HepG2 (cell line): ENCODE results near the gene ANKRD40. TPM values are rescaled to one million over a fixed set of nuclear protein-coding genes. Genes with fewer than 3 reads are reported as not detected.

Source experiments
- EHMT2 ChIP-seq: fragments of 200-600 bp; sonication (generic); IDR thresholded peaks from 2 replicates; pipeline ENCODE4 v1.7.0; 2017; ENCODE audit warnings: antibody characterized with exemption, low read depth, low read length, borderline replicate concordance
- MIER3 ChIP-seq: IDR thresholded peaks from 2 replicates; pipeline ENCODE4 v1.6.1; 2016; ENCODE audit warnings: missing compliant biosample characterization, borderline replicate concordance
- NFIC ChIP-seq: IDR thresholded peaks from 2 replicates; pipeline ENCODE4 v1.6.1; 2012; ENCODE audit warnings: mild to moderate bottlenecking, low read length, inconsistent platforms
- PAX8 ChIP-seq: sonication (generic); formaldehyde crosslinking; IDR thresholded peaks from 2 replicates; pipeline ENCODE4 v1.8.0; 2022; ENCODE audit warnings: mild to moderate bottlenecking, missing genetic modification reagents, borderline replicate concordance
- POLR2AphosphoS2 ChIP-seq: IDR thresholded peaks from 2 replicates; pipeline ENCODE4 v1.6.1; 2011; ENCODE audit warnings: low read depth, low read length, improper control_type of control experiment
- SAP130 ChIP-seq: IDR thresholded peaks from 2 replicates; pipeline ENCODE4 v1.6.1; 2016; ENCODE audit warnings: low read depth
- SOX6 ChIP-seq, 2 experiments: fragments of 450-650 bp in 1 of 2; sonication (generic) in 1 of 2; formaldehyde crosslinking in 1 of 2; IDR thresholded peaks; 2 replicates each; pipeline versions ENCODE4 v1.4.0 to v1.6.1; 2017 to 2020; ENCODE audit warnings: antibody characterized with exemption in 1 of 2, mild to moderate bottlenecking in 1 of 2, missing genetic modification reagents in 1 of 2
- SRY ChIP-seq: sonication (generic); formaldehyde crosslinking; IDR thresholded peaks from 2 replicates; pipeline ENCODE4 v1.8.0; 2022; ENCODE audit warnings: mild to moderate bottlenecking, missing genetic modification reagents
- YY1 ChIP-seq: IDR thresholded peaks from 2 replicates; pipeline ENCODE4 v1.6.1; 2011; ENCODE audit warnings: low read length, low read depth, moderate library complexity, mild to moderate bottlenecking; ENCODE audit not compliant: insufficient read depth, insufficient replicate concordance
- ZBTB38 ChIP-seq: sonication (generic); formaldehyde crosslinking; IDR thresholded peaks from 2 replicates; pipeline ENCODE4 v1.5.1; 2020; ENCODE audit warnings: mild to moderate bottlenecking, missing genetic modification reagents
- ZNF20 ChIP-seq: sonication (generic); formaldehyde crosslinking; IDR thresholded peaks from 2 replicates; pipeline ENCODE4 v1.4.0; 2020; ENCODE audit warnings: mild to moderate bottlenecking, moderate library complexity, missing genetic modification reagents
- ZNF264 ChIP-seq: sonication (generic); formaldehyde crosslinking; IDR thresholded peaks from 2 replicates; pipeline ENCODE4 v1.4.0; 2020; ENCODE audit warnings: missing genetic modification reagents
- ZNF777 ChIP-seq: sonication (generic); formaldehyde crosslinking; IDR thresholded peaks from 2 replicates; pipeline ENCODE4 v1.4.0; 2020; ENCODE audit warnings: missing genetic modification reagents
- ZSCAN31 ChIP-seq: sonication (generic); formaldehyde crosslinking; IDR thresholded peaks from 2 replicates; pipeline ENCODE4 v1.5.0; 2020; ENCODE audit warnings: low read depth, mild to moderate bottlenecking, missing genetic modification reagents
- polyA plus RNA-seq, 8 experiments: library from polyadenylated mRNA; depleted of rRNA in 3 of 8; stranded (reverse) in 7 of 8; unstranded in 1 of 8; fragments of >200 nt; fragmentation: Illumina TruSeq in 4 of 8; extraction: Trizol in 4 of 8; gene quantifications; 2 replicates each; pipeline versions ENCODE4 v1.2.1 to v1.2.3, GENCODE V29; 2011 to 2016; ENCODE audit warnings: low read depth in 4 of 8, missing spikeins in 1 of 8, mixed read lengths in 1 of 8; ENCODE audit not compliant: insufficient read depth in 1 of 8
- total RNA-seq, 5 experiments: library from RNA; depleted of rRNA; stranded (reverse); fragments of >200 nt; fragmentation: Illumina TruSeq; extraction: Trizol; gene quantifications; 2 replicates each; pipeline ENCODE4 v1.2.3, GENCODE V29; 2016; ENCODE audit warnings: low read depth in 1 of 5
- TF ChIP-seq, protein P1 (sequence below): sonication (generic); formaldehyde crosslinking; conservative IDR thresholded peaks from 2 replicates; pipeline ENCODE4 v1.4.0; 2020; ENCODE audit warnings: mild to moderate bottlenecking, missing genetic modification reagents, moderate library complexity
- TF ChIP-seq, protein P2 (sequence below): sonication (generic); formaldehyde crosslinking; IDR thresholded peaks from 2 replicates; pipeline ENCODE4 v1.4.0; 2020; ENCODE audit warnings: missing genetic modification reagents
- TF ChIP-seq, protein P3 (sequence below): IDR thresholded peaks from 2 replicates; pipeline ENCODE4 v1.6.1; 2016; ENCODE audit warnings: missing compliant biosample characterization, missing genetic modification reagents, borderline replicate concordance
- TF ChIP-seq, protein P4 (sequence below): sonication (generic); formaldehyde crosslinking; IDR thresholded peaks from 2 replicates; pipeline ENCODE4 v1.5.0; 2020; ENCODE audit warnings: missing genetic modification reagents
- TF ChIP-seq, protein P5 (sequence below): IDR thresholded peaks from 2 replicates; pipeline ENCODE4 v1.6.1; 2016; ENCODE audit warnings: mild to moderate bottlenecking
- TF ChIP-seq, protein P6 (sequence below): sonication (generic); formaldehyde crosslinking; IDR thresholded peaks from 2 replicates; pipeline ENCODE4 v1.4.0; 2020; ENCODE audit warnings: missing genetic modification reagents

Gene ANKRD40
- total and polyA plus RNA-seq, 2 of the 13 experiments (the other 11 are each of a cell fraction or from before 2014, with no cell fraction given) = 35.0 to 46.4 TPM

DNA sequence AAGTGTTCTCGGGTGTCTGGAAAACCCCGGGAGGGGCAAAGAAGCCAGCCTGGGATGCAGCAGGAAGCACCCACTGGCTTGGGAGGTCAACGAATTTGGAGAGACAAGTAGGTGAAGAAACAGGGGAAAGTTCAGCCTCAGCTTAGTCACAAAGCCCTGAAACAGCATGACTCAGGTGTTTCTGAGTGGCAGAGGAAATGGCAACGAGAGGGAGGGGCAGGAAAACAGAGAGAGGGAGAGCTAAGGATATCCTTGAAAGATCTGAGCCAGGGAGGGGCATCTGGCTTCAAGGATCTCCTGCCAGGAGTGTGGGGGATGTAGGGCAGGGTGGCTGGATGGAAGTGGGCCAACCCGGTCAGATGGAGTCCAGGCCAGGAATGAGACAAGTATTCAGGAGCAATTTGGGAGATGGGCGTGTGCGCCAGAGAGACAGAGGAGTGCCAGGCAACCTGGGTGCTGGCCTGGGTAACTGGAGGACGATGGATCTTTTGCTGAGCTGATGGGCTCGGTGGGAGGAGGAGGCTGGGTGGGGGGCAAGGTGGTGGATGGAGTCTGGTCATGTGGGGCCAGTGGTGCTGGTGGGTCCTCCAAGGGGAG lies 45.8 kb downstream of the ANKRD40 start (continued):
- TF ChIP-seq, protein P1, sequence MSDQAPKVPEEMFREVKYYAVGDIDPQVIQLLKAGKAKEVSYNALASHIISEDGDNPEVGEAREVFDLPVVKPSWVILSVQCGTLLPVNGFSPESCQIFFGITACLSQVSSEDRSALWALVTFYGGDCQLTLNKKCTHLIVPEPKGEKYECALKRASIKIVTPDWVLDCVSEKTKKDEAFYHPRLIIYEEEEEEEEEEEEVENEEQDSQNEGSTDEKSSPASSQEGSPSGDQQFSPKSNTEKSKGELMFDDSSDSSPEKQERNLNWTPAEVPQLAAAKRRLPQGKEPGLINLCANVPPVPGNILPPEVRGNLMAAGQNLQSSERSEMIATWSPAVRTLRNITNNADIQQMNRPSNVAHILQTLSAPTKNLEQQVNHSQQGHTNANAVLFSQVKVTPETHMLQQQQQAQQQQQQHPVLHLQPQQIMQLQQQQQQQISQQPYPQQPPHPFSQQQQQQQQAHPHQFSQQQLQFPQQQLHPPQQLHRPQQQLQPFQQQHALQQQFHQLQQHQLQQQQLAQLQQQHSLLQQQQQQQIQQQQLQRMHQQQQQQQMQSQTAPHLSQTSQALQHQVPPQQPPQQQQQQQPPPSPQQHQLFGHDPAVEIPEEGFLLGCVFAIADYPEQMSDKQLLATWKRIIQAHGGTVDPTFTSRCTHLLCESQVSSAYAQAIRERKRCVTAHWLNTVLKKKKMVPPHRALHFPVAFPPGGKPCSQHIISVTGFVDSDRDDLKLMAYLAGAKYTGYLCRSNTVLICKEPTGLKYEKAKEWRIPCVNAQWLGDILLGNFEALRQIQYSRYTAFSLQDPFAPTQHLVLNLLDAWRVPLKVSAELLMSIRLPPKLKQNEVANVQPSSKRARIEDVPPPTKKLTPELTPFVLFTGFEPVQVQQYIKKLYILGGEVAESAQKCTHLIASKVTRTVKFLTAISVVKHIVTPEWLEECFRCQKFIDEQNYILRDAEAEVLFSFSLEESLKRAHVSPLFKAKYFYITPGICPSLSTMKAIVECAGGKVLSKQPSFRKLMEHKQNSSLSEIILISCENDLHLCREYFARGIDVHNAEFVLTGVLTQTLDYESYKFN (CRISPR knock-in tag) = peak; percentile 84
- TF ChIP-seq, protein P2, sequence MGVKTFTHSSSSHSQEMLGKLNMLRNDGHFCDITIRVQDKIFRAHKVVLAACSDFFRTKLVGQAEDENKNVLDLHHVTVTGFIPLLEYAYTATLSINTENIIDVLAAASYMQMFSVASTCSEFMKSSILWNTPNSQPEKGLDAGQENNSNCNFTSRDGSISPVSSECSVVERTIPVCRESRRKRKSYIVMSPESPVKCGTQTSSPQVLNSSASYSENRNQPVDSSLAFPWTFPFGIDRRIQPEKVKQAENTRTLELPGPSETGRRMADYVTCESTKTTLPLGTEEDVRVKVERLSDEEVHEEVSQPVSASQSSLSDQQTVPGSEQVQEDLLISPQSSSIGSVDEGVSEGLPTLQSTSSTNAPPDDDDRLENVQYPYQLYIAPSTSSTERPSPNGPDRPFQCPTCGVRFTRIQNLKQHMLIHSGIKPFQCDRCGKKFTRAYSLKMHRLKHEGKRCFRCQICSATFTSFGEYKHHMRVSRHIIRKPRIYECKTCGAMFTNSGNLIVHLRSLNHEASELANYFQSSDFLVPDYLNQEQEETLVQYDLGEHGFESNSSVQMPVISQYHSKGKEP (CRISPR knock-in tag) = no peak
- TF ChIP-seq EHMT2 = no peak
- TF ChIP-seq PAX8 (CRISPR knock-in tag) = 0 out of 2 replicates have a peak, but pooled peaks have one; percentile 23
- TF ChIP-seq, protein P3, sequence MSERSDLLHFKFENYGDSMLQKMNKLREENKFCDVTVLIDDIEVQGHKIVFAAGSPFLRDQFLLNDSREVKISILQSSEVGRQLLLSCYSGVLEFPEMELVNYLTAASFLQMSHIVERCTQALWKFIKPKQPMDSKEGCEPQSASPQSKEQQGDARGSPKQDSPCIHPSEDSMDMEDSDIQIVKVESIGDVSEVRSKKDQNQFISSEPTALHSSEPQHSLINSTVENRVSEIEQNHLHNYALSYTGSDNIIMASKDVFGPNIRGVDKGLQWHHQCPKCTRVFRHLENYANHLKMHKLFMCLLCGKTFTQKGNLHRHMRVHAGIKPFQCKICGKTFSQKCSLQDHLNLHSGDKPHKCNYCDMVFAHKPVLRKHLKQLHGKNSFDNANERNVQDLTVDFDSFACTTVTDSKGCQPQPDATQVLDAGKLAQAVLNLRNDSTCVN (CRISPR knock-in tag) = no peak; the same call in 1 of the 2 replicates
- TF ChIP-seq ZNF20 = no peak
- no peak for TF ChIP-seq POLR2AphosphoS2
- TF ChIP-seq, protein P4, sequence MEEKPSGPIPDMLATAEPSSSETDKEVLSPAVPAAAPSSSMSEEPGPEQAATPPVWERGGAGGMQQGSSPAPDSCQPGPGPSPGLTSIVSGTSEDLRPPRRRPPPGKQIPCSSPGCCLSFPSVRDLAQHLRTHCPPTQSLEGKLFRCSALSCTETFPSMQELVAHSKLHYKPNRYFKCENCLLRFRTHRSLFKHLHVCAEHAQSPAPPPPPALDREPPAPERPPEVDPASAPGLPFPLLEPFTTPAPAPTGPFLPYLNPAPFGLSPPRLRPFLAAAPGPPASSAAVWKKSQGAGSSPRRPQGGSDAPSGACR (CRISPR knock-in tag) = no peak
- 0 out of 2 replicates have a peak, but pooled peaks have one; percentile 37 for TF ChIP-seq ZBTB38 (CRISPR knock-in tag)
- TF ChIP-seq NFIC = no peak
- TF ChIP-seq, protein P5, sequence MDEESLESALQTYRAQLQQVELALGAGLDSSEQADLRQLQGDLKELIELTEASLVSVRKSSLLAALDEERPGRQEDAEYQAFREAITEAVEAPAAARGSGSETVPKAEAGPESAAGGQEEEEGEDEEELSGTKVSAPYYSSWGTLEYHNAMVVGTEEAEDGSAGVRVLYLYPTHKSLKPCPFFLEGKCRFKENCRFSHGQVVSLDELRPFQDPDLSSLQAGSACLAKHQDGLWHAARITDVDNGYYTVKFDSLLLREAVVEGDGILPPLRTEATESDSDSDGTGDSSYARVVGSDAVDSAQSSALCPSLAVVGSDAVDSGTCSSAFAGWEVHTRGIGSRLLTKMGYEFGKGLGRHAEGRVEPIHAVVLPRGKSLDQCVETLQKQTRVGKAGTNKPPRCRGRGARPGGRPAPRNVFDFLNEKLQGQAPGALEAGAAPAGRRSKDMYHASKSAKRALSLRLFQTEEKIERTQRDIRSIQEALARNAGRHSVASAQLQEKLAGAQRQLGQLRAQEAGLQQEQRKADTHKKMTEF (CRISPR knock-in tag) = peak; percentile 71
- 0 out of 2 replicates have a peak, but pooled peaks have one; percentile 41 for TF ChIP-seq ZNF264 (CRISPR knock-in tag)
- TF ChIP-seq SOX6 (IDR thresholded peaks at IDR 0.05) = no peak
- peak; percentile 66 for TF ChIP-seq SOX6 (CRISPR knock-in tag; IDR thresholded peaks at IDR 0.05)
- no peak for TF ChIP-seq ZNF777 (CRISPR knock-in tag)
- TF ChIP-seq, protein P6, sequence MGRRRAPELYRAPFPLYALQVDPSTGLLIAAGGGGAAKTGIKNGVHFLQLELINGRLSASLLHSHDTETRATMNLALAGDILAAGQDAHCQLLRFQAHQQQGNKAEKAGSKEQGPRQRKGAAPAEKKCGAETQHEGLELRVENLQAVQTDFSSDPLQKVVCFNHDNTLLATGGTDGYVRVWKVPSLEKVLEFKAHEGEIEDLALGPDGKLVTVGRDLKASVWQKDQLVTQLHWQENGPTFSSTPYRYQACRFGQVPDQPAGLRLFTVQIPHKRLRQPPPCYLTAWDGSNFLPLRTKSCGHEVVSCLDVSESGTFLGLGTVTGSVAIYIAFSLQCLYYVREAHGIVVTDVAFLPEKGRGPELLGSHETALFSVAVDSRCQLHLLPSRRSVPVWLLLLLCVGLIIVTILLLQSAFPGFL (CRISPR knock-in tag) = no peak
- TF ChIP-seq YY1 = no peak
- TF ChIP-seq ZSCAN31 (CRISPR knock-in tag) = no peak
- peak; percentile 22; the same call in 1 of the 2 replicates for TF ChIP-seq MIER3 (CRISPR knock-in tag)
- peak; percentile 84 for TF ChIP-seq SAP130 (CRISPR knock-in tag)
- no peak for TF ChIP-seq SRY
